NCI-H2171 (cell line): ENCODE results near the gene GPR139.

Experiments used
- DNase-seq: peaks from one replicate; lab custom pipeline; 2025; lab: John Stamatoyannopoulos, UW

GPR139 gene

DNA sequence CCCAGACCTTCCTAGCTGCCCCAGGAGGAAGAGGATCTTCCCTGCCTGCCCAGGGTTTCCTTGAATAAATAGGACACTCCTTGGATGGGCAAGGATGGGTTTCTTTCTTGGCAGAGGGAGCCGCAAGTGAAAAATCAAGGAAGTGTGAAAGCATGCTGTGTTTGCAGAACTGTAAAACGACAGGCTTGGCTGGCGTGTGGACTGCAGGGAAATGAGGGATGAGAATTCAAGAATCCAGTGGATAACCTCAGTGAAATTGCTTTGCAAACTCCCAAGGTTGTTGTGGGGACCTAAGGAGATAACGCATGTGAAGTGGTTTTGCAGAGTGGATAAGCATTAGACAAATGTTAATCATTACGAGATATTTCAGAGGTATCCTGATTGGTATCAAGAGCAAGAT lies 20.4 kb downstream of the GPR139 start:
- DNase-seq: no peak

DNA sequence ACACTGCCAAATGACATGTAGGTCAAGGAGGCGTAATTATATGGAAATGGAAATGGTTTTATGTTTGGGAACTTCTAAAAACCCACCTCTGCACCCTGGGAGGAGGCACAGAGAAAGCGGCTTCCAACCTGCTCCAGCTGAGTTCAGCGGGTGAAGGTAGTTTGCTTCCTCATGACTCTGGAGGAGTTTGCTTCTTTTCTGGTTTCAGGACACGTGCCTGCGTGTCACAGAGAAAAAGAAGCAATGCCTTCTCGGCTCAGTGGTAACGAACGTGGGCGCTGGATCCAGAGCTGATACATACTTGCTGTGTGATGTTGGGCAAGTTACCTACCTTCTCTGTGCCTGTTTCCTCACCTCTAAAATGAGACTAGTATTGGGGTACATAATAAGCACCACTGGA lies 22.1 kb downstream of the GPR139 start:
- no peak for DNase-seq

DNA sequence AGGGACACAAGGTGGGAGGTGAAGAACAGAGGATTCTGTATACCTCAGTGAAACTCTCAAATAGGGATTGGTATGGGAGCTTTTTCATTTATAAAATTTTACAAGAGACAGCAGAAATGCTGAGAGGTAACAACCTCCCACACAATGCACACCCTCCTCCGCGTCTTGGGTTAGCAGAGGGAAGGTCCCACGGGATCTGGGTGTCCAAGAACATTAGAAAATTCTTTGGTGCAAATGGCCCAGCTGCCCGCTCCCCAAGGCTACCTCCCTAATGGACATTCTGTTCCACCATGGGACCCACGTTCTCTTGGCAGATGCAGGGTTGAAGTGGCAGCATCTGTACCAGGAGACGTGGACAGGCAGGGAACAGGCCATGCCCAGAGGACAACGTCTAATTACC lies 22.5 kb downstream of the GPR139 start:
- no peak for DNase-seq

- no peak for DNase-seq
Observed at GRCh38 chr16:20049831-20050230, 23.9 kb downstream of the GPR139 start.

- no peak for DNase-seq
Observed at GRCh38 chr16:20045886-20046285, 27.8 kb downstream of the GPR139 start.

DNA sequence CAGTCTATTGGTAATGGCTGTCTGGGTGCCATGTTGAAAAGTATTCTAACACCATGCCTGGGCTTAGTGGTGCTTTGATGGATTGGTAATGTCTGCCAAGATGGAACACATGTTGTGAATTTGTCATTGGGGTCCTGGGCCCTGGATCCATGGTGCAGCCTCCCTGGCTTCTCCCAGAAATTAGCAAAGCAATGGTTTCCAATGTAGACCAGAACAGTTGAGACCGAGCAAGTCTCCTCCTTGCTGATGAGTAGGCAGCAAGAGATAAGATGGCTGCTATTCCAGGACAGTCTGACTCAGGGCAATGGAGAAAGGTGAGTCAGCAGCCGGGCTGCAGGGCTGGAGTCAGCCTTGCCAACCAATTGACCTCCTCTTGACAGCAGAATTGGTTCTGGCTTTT lies 30.8 kb downstream of the GPR139 start:
- DNase-seq: no peak

GRCh38 chr16:20041924-20042596 lies 31.6 kb downstream of the GPR139 start:
- no peak for DNase-seq

DNA sequence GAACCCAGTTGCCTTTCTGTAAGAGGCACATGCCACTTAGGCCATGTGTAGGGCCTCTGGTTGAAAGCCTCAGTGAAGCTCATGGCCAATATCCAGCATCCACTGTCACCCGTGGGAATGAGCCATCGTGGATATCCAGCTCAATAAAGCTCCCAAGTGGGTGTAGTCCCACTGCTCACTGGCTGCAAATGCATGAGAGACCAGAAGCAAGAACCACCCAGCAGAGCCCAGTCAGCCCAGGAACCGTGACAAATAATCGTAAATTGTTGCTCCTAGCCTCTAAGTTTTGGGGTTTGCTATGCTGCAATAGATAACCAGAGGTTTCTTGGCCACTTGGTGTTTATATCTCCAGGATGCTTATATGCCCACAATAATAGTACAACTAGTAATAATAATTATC lies 33.7 kb downstream of the GPR139 start:
- DNase-seq: no peak

DNA sequence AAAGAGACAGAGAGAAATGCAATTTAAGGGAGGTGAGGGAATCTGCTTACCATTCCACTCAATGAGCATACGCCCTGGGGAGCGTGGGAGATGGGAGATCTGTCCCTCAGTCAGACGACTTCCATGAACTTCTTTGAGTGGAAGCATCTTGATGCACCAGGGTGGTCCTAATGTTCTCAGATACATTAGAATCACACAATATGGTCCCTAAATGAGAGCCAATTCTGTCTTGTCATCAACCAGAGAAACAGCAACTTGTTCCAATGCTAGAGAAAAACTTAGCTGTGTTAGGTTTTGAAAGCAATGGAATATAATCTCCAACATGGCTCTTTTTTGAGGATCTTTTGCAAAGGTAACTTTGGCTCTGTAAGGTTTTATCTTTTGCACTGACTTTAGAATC lies 44.1 kb downstream of the GPR139 start:
- no peak for DNase-seq

DNA sequence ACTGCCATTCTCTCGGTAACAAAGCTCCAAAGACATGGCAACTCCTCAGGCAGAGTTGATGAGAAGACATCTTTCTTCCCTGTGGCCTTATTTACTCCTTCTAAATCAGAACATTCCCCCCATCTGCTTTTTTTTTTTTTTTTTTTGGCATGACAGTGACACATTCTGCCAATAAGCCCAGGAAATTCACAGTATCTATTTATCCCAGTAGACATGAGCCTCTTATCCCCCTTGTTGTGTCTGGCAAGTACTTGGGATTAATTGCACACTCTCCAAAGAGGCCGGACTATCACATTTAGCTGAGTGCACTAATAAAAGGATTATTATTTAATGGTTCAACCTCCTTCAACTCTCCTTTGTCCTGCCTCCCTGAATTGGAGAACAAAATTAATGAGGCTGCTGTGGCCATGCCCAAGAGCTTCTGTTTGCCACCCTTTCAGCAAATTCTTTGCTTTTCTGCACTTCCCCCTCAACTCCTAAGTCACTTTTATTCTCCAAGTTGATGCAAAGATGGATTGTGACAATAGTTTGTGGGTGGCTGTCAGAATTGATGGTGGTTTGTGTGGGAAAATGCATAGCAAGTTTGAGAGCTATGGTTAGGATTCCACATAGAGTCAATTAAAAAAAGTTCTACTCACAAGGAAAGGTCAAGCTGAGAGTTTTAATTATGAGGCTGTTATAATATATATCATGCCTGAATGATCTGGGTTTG lies 47.2 kb downstream of the GPR139 start:
- no peak for DNase-seq

- DNase-seq: no peak
Observed at GRCh38 chr16:20023190-20023589, 50.5 kb downstream of the GPR139 start.

- no peak for DNase-seq
Observed at GRCh38 chr16:20020976-20021375, 52.7 kb downstream of the GPR139 start.

DNA sequence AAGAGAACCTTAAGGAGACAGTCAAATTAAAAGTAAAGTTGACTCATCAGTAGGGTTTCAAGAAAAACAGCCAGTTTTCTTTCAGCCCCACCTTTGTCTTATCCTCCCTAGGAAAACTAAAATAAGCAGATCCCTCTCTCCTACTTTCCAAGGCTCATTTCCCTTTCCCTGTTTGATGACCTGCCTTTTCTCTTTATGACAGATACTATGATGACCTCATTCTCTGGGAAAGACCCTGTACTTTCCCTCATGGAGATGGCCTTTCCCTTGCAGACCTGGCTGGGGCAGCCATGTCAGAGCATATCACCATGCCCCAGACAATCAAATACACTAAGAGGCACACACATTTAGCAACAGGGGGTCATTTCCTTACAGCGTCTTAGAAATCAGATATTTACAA lies 53.6 kb downstream of the GPR139 start:
- DNase-seq: no peak

DNA sequence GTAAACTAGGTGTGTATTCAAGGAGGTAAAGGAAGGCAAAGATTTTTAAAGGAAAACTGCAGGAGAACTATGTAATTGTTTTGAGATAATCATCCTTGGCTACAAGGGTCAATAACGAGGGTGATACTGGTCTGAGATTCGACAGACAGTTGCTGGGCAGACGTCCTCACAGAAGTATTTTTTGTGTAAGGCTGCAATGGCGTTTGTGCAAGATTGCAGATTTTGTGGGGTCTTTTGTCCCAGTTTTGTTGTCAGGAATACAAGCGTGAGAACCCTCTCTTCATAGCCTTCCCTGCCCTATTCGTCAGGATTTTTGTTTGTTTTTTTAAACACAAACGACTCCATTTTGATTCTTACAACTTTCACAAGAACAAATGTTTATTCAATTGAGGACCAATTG lies 57.5 kb downstream of the GPR139 start:
- no peak for DNase-seq

- DNase-seq: no peak
Observed at GRCh38 chr16:20004931-20005330, 68.8 kb downstream of the GPR139 start.

DNA sequence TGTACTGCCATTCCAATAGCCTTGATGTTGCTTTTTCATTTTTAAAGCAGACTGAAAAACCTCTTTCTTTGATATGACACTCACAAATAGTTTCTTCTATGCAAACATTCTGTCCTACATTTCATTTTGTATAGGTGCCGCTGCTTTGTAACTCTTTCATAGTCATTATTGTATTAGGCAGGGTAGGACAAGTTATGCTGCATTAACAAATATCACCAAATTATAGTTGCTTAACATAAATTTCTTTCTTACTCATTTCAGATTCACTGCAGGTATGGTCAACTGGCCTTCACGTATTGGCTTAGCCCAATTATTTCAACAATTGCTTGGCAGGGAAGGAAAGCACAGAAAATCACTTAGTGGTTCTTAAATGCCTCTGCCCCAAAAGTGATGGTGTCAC lies 70.8 kb downstream of the GPR139 start:
- DNase-seq: no peak

DNA sequence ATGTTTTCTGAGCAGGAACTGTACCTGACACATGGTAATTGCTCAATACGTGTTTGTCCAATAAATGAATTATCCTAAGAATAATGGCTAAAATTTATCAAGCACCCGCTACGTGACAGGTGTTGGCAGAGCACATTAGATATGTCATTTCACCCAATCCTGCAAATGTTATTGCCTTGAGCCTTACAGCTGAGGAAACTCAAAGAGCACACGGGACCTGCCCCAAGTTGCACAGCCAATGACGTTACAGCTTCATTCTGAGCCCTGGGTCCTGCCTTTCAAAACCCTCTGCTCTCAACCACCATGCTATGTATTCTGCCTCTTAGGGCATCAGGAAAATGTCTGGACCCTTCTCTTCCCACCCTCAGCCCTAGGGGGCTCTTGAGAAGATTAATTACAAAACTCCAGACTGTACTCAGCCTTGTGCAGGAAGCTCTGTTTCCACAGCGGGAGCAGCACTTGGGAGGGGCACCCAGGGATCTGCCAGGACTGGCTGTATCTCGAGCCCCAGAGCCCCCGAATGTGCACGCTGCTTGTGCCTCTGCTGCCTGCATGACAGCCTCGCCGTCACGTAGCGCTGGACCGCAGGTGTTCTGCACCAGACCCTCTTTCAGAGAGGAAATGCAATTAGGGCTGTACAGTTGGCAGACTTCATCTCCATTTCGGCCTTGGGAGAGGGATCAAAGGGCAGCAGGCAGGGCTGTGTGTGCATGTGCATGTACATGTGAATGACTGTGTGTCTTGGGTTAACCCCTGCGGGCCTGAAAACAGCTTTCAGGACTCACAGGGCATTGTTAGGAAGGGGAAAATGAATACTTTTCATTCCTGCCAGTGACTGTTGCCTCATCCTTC lies 71.6 kb downstream of the GPR139 start:
- no peak for DNase-seq

- no peak for DNase-seq
Observed at GRCh38 chr16:19997734-19998133, 76.0 kb downstream of the GPR139 start.

DNA sequence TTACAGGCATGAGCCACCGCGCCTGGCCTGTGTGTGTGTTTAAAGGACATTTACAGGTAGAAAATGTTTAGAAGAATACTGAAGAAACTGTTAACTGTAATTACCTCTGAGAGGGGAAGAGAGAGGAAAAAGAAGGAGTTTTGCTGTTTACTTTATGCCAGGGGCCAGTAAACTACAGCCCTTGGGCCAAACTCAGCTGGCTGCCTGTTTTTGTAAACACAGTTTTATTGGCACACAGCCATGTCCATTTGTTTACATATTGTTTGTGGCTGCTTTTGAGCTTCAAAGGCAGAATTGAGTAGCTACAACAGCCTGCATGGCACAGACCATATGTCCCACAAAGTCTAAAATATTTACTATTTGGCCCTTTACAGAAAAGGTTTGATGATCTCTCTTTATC lies 76.4 kb downstream of the GPR139 start:
- DNase-seq: no peak

DNA sequence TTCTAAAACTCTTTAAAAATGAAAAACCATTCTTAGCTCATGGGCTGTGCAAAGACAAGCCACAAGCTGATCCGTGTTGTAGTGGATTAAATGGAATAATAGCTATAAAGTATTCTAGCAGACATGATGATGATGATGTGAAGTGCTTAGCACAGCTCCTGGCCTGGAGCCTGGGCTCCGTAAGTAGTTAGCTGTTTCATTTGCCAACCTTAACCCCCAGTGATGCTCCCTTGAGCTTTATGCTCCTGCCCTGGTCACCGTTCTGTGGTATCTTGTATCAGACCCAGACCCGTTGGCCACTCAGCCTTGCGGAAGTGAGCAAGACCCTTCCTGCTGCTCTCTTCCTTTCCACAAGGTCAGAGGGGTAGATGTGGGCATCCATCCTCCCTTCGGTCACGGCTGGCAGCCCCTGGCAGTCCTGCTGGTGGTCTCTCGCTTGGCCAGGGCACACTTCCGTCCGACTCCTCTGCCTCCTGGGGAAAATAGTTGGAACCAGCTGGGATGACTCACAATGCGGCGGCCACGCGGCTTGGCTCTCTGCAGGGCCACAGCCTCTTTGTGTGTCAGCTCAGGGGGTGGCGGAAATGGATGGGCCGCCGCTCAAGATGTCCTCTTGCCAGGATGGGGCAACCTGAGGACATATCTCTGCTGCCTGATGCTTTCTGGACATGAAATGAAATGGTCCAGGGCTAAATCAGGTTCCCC lies 79.1 kb downstream of the GPR139 start:
- DNase-seq: no peak

DNA sequence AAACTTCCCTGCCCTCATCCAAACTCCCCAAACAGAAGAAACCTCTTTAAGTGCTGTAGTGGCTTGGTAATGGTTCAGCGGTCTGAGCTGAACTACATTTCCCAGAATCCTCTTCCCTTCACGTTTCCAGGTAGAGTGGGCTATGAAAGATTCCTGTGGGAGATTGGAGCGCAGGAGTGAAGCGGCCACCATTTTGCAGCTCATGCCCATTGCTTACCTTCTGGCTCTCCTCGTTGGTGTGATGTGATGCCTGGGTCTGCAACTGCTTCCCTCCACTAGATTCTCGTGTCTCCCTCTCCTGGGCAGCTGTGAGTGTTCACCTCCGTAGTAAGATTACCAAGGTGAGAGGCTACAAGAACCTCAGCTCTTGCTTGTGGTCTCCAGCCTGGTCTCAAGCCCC lies 82.1 kb downstream of the GPR139 start:
- no peak for DNase-seq

DNA sequence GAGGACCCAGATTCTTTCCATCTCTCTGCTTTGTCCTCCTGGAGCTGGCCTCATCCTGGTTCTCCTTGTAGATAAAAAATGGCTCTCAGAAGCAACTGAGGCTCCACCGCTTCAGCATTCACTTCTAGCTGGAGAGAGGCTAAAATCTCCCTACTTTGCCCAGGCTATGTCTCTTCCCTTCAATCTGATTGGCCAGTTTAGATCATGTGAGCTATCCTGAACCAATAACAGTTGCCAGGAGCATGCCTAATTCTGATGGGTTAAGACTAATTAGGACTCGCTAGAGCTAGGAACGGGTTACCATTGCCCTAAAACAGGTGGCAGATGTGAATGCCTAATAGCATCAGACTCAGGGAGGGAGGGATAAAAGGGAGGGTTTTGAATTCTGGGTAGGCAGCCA lies 89.6 kb downstream of the GPR139 start:
- DNase-seq: no peak
